Measurements from ENCODE around the gene ZNF138.
"Not testable (repeated sequence)": the region's sequence is repeated elsewhere in the genome, so short reads cannot be mapped to it uniquely, and the experiment has no call there.

The ZNF138 gene

DNA sequence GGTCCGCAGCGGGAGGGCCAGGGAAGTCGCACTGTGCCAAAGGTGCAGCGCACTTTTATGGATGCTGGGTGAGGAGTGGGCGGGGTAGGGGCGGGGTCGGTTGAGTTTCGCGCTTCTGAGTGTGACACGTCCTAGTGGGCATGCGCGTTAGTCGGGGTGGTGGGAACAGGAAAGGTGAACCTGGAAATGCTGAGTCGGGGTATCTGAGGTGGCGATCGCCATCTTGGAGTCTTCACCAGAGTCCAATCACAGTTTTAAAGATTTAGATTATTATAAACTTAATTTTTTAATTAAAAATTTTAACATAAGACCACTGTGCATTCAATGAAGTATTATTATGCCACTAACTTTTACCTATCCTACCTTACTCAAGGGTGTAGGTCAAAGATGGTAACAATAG is 45.7 kb downstream of the ZNF138 start:
- DNase-seq: no peak

DNA sequence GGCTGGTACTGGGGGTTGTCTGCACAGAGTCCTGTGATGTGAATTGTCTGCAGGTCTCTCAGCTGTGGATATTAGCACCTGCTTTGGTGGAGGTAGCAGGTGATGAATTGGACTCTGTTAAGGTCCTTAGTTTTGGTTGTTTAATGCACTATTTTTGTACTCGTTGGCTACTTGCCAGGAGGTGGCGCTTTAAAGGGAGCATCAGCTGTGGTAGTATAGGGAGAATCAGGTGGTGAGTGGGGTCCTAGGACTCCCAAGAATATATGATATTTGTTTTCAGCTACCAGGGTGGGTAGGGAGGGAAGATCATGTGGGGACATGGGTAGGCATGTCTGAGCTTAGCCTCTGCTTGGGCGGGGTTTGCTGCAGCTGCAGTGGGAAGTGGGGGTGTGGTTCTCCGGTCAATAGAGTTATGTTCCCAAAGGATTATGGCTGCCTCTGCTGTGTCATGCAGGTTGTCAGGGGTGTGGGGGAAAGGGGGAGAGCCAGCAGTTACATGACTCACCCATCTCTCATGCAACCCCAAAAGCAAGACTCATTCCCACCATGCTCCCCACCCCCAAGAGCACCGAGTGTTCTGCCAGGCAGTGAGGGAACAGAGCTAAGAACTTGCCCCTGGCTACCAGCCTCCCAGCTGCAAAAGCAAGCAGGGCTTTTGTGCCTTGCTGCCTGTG is 55.2 kb downstream of the ZNF138 start:
- no peak for DNase-seq

DNA sequence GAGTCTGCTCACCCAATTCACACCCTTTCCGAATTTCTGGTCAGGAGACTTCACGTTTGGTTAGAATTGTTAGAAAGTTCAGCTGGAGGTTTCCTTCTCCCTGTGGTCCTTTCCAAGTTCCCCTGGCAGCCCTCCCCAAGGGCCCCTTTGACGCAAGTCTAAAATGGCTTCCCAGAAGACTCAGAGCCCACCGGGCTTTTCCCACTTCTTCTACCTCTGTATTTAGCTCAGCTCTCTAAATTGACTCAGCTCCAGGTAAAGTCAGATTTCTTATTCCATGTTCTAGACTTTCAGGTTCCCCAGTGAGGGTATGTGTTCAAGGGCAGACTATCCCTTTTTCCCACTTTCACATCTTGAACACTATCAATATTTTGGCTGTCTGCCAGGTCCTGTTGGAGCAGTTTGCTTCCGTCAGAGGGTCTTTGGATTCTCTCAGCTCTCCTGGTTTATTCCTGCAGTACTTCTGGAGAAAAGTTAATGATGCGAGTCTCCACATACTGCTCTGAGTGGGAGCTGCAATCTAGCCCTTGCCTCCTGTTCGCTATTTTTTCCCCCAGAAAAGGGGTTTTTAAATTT is 55.8 kb downstream of the ZNF138 start:
- DNase-seq: no peak

DNA sequence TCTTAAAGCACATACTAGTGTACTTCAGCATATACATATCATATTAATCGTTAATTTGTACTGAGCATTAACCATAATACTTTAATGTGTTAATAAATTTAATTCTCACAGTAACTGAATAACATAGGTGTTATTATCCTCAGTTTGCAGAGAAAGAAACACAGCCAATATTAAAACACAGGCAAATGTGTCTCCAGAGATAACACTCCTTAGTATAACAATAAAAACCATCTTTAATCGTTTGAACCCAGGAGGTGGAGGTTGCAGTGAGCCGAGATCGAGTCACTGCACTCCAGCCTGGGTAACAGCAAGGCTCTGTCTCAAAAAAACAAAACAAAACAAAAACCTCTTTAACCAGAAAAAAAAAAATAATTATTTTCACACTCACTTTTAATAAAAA is 59.5 kb downstream of the ZNF138 start:
- DNase-seq: no peak

- DNase-seq: no peak
Observed at GRCh38 chr7:64854969-64855368, 60.7 kb downstream of the ZNF138 start.

- no peak for DNase-seq
Observed at GRCh38 chr7:64863021-64863420, 68.8 kb downstream of the ZNF138 start.

DNA sequence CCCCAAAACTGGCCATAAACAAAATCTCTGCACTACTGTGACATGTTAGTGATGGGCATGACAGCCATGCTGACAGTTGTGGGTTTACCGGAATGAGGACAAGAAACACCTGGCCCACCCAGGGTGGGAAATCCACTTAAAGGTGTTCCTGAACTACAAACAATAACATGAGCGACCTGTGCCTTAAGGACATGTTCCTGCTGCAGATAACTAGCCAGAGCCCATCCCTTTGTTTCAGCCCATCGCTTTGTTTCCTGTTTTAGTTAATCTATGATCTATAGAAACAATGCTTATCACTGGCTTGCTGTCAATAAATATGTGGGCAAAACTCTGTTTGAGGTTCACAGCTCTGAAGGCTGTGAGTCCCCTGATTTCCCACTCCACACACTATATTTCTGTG is 69.3 kb downstream of the ZNF138 start:
- not testable (repeated sequence) for DNase-seq

- no peak for DNase-seq
Observed at GRCh38 chr7:64863969-64864368, 69.7 kb downstream of the ZNF138 start.

DNA sequence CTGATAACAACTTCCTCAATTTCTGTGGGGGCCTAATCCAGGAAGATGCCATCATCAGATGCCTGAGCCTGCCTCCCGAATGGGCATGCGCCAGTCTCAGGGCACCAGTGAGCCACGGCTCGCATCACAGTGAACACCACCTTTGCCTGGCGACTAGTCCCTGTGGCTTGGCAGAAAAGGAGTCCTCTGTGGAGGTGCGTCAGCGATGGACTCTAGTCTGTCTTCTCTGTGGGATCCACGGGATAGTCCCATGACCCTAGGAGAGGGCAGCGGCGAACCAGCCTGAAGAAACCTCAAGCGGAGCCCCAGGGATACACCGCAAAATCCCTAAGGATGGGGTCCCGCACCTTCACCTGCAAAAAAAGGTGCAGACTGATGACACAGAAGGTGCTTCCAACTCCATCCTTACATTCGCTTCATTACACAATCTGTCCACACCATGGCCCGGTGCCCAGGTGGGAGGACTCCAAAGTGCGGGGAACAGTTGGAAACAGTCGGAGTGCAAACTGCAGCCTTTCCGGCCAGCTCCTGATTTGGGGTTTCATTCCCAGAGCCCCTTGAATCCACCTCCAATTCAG is 73.7 kb downstream of the ZNF138 start:
- no peak for DNase-seq

- DNase-seq: no peak
Observed at GRCh38 chr7:64868499-64868898, 74.3 kb downstream of the ZNF138 start.

DNA sequence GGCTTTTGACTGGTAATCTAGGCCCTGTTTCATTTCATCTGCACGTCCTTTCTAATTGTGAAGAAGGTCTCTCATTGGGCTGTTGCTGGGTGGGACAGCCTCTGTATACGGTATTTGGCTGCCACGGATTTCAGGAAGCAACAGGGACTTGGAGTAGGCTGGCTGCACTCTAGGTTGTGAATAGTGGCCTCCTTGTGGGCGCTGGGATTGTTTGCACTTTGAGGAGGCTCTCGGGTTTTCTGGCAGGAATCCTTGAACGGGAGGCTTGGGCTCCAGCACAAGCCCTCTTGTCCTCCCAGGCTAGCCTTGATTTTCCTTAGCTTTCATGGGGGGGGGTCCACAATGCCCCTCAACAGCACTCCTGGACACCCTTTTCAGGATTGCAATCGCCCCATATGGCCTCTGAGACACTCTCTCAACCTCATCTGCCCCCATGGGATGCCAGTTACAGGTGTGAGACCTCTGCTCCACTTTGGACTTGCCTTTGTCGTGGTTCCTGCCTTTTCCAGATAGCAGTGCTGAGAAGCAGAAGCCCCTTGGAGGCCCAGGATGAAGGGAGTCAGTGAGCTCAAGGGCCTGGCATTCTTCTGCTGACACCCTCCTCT is 75.0 kb downstream of the ZNF138 start:
- no peak for DNase-seq

- no peak for DNase-seq
Observed at GRCh38 chr7:64869912-64870562, 75.8 kb downstream of the ZNF138 start.

DNA sequence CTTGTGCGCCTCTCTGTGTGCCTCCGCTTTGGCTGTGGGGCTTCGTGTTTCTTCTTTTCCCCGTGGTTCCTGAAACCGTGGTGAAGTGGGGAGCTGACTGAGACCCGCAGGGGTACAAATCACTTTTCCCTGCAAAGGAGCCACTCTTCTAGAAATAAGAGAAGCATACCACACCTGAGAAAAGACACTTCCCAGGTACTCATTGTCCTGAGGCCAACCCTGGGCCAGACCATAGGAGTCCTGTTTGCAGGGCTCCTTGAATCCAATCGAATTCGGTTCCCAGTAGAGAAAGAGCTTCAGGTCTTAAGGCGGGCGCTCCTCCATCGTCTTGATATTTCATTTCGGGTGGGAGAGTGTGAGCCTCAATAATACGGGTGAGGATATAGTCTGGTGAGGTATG is 76.4 kb downstream of the ZNF138 start:
- DNase-seq: no peak

GRCh38 chr7:64871761-64872160 is 77.5 kb downstream of the ZNF138 start:
- DNase-seq: no peak

DNA sequence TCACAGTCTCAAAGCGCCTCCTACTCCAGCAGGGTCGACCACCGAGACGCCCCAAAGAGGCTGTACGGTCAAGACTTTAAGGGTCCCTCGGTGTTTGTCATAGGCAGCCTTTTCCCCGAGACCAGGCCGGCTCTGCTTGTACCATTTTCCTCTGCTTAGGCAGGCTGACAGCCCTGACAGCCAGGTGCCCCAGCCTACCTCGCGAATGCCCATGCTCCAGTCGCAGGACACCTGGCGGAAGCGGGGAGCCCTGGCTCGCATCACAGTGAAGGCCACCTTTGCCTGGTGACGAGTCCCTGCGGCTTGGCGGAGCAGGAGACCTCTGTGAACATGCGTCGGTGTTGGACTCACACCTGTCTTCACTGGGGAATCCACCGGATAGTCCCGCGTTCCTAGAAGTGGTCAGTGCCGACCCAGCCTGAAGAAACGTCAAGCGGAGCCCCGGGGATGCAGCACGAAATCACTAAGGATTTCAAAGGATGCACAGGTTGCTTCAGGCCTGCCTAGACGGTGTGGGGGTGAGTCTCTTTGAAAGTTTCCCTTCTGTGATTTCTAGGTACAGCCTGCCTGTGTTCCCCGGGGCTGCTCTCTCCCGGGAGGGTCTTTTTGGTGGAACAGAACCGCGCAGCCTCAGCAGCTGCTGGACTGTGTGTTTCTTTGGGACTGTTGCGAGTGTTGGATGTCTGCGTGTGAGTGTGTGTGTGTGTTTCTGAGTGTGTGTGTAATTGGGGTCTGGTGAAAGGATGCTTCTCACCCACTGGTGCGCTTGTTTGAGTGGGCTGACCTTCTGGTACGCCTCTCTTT is 78.3 kb downstream of the ZNF138 start:
- DNase-seq: no peak

DNA sequence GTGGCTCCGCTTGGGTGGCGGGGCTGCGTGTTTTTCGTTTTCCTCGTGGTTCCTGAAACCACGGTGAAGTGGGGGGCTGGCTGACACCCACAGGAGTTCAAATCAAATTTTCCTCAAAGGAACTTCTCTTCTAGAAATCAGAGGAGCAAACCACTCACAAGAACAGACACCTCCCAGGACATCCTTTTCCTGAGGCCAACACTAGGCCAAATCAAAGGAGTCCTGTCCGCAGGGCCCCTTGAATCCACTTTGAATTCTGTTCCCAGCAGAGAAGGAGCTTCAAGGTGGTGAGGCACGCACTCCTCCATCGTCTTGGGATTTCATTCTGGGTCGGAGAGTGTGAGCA is 78.9 kb downstream of the ZNF138 start:
- no peak for DNase-seq

- DNase-seq: no peak
Observed at GRCh38 chr7:64873517-64873916, 79.3 kb downstream of the ZNF138 start.

DNA sequence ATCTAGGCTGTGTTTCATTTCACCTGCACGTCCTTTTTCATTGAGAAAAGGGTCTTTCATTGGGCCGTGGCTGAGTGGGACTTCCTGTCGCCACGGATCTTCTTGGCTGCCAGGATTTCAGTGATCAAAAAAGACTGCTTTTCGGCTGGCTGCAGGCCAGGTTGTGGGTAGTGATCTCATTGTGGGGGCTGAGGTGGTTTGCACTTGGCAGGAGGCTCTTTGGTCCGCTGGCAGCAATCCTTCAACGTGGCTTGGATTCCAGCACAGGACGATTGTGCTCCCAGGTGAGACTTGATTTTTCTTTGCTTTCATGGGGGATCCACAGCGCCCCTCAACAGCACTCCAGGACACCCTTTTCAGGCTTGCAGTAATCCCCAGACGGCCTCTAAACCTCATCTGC is 79.9 kb downstream of the ZNF138 start:
- DNase-seq: no peak

DNA sequence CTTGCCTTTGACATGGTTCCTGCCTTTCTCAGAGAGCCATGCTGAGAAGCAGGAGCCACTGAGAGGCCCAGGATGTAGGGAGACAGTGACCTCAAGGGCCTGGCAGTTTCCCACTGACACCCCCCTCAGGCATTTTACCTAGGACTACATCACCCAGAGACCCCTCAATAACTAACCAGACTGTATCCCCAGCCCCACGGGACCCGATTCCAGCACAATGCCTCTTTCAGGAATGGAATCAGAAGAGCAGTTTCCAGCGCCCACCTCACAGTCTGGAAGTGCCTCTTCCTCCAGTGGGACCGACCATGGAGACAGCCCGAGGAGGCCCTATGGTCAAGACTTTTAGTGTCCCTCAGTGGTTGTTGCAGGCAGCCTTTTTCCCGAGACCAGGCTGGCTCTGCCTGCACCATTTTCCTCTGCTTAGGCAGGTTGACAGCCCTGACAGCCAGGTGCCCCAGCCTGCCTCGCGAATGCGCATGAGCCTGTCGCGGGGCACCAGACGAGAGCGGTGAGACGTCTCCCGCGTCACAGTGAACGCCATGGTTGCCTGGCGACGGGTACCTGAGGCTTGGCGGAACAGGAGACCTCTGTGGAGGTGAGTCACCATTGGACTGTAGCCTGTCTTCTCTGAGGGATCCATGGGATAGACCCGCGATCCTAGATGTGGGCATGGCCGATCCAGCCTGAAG is 80.5 kb downstream of the ZNF138 start:
- no peak for DNase-seq

- no peak for DNase-seq
Observed at GRCh38 chr7:64875258-64875657, 81.0 kb downstream of the ZNF138 start.

DNA sequence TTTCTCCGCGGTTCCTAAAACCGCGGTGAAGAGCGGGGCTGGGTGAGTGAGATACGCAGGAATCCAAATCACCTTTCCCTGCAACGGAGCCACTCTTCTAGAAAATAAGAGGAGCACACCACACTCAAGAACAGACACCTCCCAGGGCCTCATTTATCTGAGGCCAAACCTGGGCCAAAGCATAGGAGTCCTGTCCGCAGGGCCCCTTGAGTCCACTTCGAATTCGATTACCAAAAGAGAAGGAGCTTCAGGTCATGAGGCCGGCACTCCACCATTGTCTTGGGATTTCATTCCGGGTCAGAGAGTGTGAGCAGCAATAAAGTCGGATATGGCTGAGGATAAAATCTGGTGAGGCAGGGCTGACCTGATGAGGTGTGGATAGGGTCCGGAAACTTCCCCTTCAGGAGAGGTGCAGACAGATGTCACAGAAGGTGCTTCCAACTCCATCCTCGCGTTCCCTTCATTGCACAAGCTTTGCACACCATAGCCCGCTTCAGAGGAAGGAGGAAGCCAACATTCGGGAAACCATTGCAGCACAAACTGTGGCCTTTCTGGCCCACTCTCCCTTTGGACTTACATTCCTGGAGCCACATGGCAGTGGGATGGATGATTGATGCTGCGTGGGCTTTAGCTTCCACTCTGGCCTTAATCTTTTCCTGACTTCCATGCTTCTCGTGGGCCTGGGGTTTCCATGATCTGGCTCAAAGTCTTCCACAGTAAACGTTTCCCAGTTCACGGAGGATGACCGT is 81.6 kb downstream of the ZNF138 start:
- no peak for DNase-seq
